HEK293 (cell line): ENCODE measurements around the gene TMEM128.

Experiments
- BCL11B ChIP-seq: fragments of 450-650 bp; formaldehyde crosslinking; IDR thresholded peaks from 2 replicates; pipeline ENCODE4 v1.5.1; 2016; ENCODE audit warnings: low read depth, missing biosample characterization, missing genetic modification characterization
- KLF7 ChIP-seq: fragments of 450-650 bp; formaldehyde crosslinking; IDR thresholded peaks from 2 replicates; pipeline ENCODE4 v1.5.1; 2016; ENCODE audit warnings: missing biosample characterization, missing genetic modification characterization, borderline replicate concordance
- MEIS1 ChIP-seq: sonication (generic); formaldehyde crosslinking; IDR thresholded peaks from 2 replicates; pipeline ENCODE4 v1.8.1; 2022; ENCODE audit warnings: missing genetic modification reagents, mild to moderate bottlenecking, borderline replicate concordance
- OVOL3 ChIP-seq: fragments of 450-650 bp; formaldehyde crosslinking; IDR thresholded peaks from 2 replicates; pipeline ENCODE4 v1.5.1; 2016; ENCODE audit warnings: missing biosample characterization, missing genetic modification characterization
- ZBTB26 ChIP-seq: fragments of 450-650 bp; formaldehyde crosslinking; optimal IDR thresholded peaks from 2 replicates; pipeline ENCODE3; 2016; ENCODE audit warnings: missing biosample characterization, mild to moderate bottlenecking, missing genetic modification characterization
- ZNF155 ChIP-seq: fragments of 450-650 bp; formaldehyde crosslinking; IDR thresholded peaks from 2 replicates; pipeline ENCODE4 v1.5.1; 2016; ENCODE audit warnings: missing biosample characterization, missing genetic modification characterization
- ZNF280D ChIP-seq: fragments of 450-650 bp; formaldehyde crosslinking; IDR thresholded peaks from 2 replicates; pipeline ENCODE4 v1.5.1; 2016; ENCODE audit warnings: missing biosample characterization, missing genetic modification characterization
- ZNF37A ChIP-seq: fragments of 450-650 bp; IDR thresholded peaks from 2 replicates; pipeline ENCODE4 v1.5.1; 2018; ENCODE audit warnings: missing biosample characterization, missing genetic modification characterization
- ZNF426 ChIP-seq: fragments of 450-650 bp; formaldehyde crosslinking; IDR thresholded peaks from 2 replicates; pipeline ENCODE4 v1.5.1; 2017; ENCODE audit warnings: missing biosample characterization, missing genetic modification characterization, mild to moderate bottlenecking, inconsistent platforms, moderate library complexity
- ZNF521 ChIP-seq: fragments of 450-650 bp; formaldehyde crosslinking; IDR thresholded peaks from 2 replicates; pipeline ENCODE4 v1.5.1; 2017; ENCODE audit warnings: missing biosample characterization, mild to moderate bottlenecking, missing genetic modification characterization
- ZNF600 ChIP-seq: fragments of 450-650 bp; formaldehyde crosslinking; IDR thresholded peaks from 2 replicates; pipeline ENCODE4 v1.5.1; 2016; ENCODE audit warnings: missing biosample characterization, missing genetic modification characterization
- ZNF624 ChIP-seq: fragments of 450-650 bp; formaldehyde crosslinking; IDR thresholded peaks from 2 replicates; pipeline ENCODE4 v1.5.1; 2017; ENCODE audit warnings: missing biosample characterization, missing genetic modification characterization
- ZNF639 ChIP-seq: fragments of 450-650 bp; formaldehyde crosslinking; IDR thresholded peaks from 2 replicates; pipeline ENCODE4 v1.5.1; 2016; ENCODE audit warnings: missing biosample characterization, missing genetic modification characterization
- ZNF658 ChIP-seq: fragments of 450-650 bp; formaldehyde crosslinking; IDR thresholded peaks from 2 replicates; pipeline ENCODE4; 2016; ENCODE audit warnings: missing biosample characterization, missing genetic modification characterization
- ZNF692 ChIP-seq: fragments of 450-650 bp; formaldehyde crosslinking; IDR thresholded peaks from 2 replicates; pipeline ENCODE4 v1.5.1; 2016; ENCODE audit warnings: missing biosample characterization, missing genetic modification characterization
- ZNF791 ChIP-seq: fragments of 450-650 bp; formaldehyde crosslinking; IDR thresholded peaks from 2 replicates; pipeline ENCODE4 v1.5.1; 2016; ENCODE audit warnings: missing biosample characterization, missing genetic modification characterization
- TF ChIP-seq, protein P1 (sequence below): fragments of 450-650 bp; formaldehyde crosslinking; IDR thresholded peaks from 2 replicates; pipeline ENCODE4 v1.5.1; 2016; ENCODE audit warnings: missing biosample characterization, missing genetic modification characterization
- TF ChIP-seq, protein P2 (sequence below): fragments of 450-650 bp; formaldehyde crosslinking; IDR thresholded peaks from 2 replicates; pipeline ENCODE4 v1.5.1; 2017; ENCODE audit warnings: missing biosample characterization, missing genetic modification characterization
- TF ChIP-seq, protein P3 (sequence below): fragments of 450-650 bp; formaldehyde crosslinking; conservative IDR thresholded peaks from 2 replicates; pipeline ENCODE4 v1.5.1; 2016; ENCODE audit warnings: low read depth, missing biosample characterization, missing genetic modification characterization
- TF ChIP-seq, protein P4 (sequence below): fragments of 450-650 bp; formaldehyde crosslinking; IDR thresholded peaks from 2 replicates; pipeline ENCODE4 v1.5.1; 2016; ENCODE audit warnings: missing biosample characterization, missing genetic modification characterization, borderline replicate concordance

TMEM128 gene

GRCh38 chr4:4248029-4248884 lies at the start of gene TMEM128 (continued):
- TF ChIP-seq ZNF280D (tag by site-specific recombination) (no peak), ZNF791 (tag by site-specific recombination) (no peak), KLF7 (tag by site-specific recombination) (no peak), OVOL3 (tag by site-specific recombination) (no peak; the same call in 1 of the 2 replicates), ZNF692 (tag by site-specific recombination) (peak; percentile 67), ZNF600 (peak; percentile 67), ZNF426 (tag by site-specific recombination) (no peak), ZNF155 (tag by site-specific recombination) (no peak), ZNF658 (tag by site-specific recombination) (no peak), ZBTB26 (tag by site-specific recombination) (peak; percentile 40), BCL11B (tag by site-specific recombination) (no peak), ZNF624 (tag by site-specific recombination) (no peak), MEIS1 (CRISPR knock-in tag) (no peak), ZNF639 (no peak), ZNF521 (no peak), ZNF37A (tag by site-specific recombination) (no peak)
- TF ChIP-seq, protein P1, sequence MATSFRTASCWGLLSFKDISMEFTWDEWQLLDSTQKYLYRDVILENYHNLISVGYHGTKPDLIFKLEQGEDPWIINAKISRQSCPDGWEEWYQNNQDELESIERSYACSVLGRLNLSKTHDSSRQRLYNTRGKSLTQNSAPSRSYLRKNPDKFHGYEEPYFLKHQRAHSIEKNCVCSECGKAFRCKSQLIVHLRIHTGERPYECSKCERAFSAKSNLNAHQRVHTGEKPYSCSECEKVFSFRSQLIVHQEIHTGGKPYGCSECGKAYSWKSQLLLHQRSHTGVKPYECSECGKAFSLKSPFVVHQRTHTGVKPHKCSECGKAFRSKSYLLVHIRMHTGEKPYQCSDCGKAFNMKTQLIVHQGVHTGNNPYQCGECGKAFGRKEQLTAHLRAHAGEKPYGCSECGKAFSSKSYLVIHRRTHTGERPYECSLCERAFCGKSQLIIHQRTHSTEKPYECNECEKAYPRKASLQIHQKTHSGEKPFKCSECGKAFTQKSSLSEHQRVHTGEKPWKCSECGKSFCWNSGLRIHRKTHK: no peak
- TF ChIP-seq, protein P2, sequence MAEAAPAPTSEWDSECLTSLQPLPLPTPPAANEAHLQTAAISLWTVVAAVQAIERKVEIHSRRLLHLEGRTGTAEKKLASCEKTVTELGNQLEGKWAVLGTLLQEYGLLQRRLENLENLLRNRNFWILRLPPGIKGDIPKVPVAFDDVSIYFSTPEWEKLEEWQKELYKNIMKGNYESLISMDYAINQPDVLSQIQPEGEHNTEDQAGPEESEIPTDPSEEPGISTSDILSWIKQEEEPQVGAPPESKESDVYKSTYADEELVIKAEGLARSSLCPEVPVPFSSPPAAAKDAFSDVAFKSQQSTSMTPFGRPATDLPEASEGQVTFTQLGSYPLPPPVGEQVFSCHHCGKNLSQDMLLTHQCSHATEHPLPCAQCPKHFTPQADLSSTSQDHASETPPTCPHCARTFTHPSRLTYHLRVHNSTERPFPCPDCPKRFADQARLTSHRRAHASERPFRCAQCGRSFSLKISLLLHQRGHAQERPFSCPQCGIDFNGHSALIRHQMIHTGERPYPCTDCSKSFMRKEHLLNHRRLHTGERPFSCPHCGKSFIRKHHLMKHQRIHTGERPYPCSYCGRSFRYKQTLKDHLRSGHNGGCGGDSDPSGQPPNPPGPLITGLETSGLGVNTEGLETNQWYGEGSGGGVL (tag by site-specific recombination): no peak
- TF ChIP-seq, protein P3, sequence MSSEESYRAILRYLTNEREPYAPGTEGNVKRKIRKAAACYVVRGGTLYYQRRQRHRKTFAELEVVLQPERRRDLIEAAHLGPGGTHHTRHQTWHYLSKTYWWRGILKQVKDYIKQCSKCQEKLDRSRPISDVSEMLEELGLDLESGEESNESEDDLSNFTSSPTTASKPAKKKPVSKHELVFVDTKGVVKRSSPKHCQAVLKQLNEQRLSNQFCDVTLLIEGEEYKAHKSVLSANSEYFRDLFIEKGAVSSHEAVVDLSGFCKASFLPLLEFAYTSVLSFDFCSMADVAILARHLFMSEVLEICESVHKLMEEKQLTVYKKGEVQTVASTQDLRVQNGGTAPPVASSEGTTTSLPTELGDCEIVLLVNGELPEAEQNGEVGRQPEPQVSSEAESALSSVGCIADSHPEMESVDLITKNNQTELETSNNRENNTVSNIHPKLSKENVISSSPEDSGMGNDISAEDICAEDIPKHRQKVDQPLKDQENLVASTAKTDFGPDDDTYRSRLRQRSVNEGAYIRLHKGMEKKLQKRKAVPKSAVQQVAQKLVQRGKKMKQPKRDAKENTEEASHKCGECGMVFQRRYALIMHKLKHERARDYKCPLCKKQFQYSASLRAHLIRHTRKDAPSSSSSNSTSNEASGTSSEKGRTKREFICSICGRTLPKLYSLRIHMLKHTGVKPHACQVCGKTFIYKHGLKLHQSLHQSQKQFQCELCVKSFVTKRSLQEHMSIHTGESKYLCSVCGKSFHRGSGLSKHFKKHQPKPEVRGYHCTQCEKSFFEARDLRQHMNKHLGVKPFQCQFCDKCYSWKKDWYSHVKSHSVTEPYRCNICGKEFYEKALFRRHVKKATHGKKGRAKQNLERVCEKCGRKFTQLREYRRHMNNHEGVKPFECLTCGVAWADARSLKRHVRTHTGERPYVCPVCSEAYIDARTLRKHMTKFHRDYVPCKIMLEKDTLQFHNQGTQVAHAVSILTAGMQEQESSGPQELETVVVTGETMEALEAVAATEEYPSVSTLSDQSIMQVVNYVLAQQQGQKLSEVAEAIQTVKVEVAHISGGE: peak; percentile 97
- TF ChIP-seq, protein P4, sequence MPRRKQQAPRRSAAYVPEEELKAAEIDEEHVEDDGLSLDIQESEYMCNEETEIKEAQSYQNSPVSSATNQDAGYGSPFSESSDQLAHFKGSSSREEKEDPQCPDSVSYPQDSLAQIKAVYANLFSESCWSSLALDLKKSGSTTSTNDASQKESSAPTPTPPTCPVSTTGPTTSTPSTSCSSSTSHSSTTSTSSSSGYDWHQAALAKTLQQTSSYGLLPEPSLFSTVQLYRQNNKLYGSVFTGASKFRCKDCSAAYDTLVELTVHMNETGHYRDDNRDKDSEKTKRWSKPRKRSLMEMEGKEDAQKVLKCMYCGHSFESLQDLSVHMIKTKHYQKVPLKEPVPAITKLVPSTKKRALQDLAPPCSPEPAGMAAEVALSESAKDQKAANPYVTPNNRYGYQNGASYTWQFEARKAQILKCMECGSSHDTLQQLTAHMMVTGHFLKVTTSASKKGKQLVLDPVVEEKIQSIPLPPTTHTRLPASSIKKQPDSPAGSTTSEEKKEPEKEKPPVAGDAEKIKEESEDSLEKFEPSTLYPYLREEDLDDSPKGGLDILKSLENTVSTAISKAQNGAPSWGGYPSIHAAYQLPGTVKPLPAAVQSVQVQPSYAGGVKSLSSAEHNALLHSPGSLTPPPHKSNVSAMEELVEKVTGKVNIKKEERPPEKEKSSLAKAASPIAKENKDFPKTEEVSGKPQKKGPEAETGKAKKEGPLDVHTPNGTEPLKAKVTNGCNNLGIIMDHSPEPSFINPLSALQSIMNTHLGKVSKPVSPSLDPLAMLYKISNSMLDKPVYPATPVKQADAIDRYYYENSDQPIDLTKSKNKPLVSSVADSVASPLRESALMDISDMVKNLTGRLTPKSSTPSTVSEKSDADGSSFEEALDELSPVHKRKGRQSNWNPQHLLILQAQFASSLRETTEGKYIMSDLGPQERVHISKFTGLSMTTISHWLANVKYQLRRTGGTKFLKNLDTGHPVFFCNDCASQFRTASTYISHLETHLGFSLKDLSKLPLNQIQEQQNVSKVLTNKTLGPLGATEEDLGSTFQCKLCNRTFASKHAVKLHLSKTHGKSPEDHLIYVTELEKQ: no peak
